GM08714 (cell line): ENCODE results near the gene KLHDC8A.
"Not testable (repeated sequence)": the region's sequence is repeated elsewhere in the genome, so short reads cannot be mapped to it uniquely, and the experiment has no call there.

Experiments used
- H3K4me3 ChIP-seq: fragments of 200-500 bp; sonication (Bioruptor generic); 2 replicates; pipeline ENCODE4 v1.5.1; 2014; ENCODE audit warnings: mild to moderate bottlenecking, low read length, inconsistent platforms
- ZNF274 ChIP-seq: IDR thresholded peaks from 2 replicates; pipeline ENCODE4 v1.6.1; 2012; ENCODE audit warnings: mild to moderate bottlenecking, low read depth, low read length

Gene KLHDC8A

DNA sequence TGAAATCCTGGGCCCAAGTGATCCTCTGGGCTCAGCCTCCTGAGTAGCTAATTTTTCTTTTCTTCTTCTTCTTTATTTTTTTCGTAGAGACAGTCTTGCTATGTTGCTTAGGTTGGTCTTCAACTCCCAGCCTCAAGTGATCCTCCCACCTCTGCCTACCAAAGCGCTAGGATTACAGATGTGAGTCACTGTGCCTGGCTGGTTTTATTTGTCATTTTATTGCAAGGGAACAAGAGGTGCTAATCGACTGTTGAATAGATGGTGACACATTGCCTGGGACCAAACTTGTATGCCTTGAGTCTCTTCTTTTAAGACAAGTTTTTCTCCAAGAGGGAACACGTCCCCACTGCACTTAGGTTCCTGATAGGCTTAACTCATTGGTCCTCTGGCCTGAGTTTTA lies 20.0 kb upstream of the KLHDC8A start:
- no peak overlapping the region for H3K4me3 ChIP-seq
- TF ChIP-seq ZNF274, result no peak

DNA sequence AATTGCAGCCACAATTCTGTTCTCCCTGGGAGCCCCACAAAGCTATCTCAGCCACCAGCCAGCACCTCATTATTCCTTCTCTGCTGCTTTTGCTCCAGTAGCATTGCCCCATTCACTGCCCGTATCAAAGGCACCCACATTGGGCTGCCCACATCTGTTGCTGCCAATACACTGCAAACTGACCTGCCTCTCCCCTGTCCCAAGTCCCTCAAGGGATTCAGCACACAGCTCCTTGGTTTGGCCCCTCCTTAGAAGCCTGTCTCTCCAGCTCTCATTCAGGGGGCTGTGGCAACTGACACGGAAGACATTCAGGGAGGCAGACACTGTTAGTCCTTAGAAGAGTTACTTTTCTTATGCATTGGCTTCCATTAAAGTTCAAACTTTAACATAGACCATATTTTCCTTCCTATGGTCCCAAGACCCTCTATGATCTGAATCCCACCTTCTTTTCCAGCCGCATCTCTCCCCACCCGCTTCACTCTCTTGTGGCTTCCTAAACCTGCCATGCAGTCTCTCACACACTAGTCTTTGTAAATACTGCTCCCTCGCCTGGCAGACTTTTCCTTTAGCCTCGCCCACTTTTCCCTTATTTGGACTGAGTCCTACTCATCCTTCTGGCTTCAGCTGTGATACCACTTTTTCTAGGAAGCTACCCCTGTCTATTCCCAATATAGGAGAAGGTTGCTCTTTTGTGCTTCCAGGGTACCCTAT lies 19.3 kb upstream of the KLHDC8A start:
- no peak for TF ChIP-seq ZNF274
- H3K4me3 ChIP-seq, result no peak overlapping the region

GRCh38 chr1:205374210-205375078 lies 17.7 kb upstream of the KLHDC8A start:
- H3K4me3 ChIP-seq, result no peak overlapping the region
- TF ChIP-seq ZNF274, result no peak

- no peak overlapping the region for H3K4me3 ChIP-seq
- TF ChIP-seq ZNF274, result no peak
These were observed 17.1 kb upstream of the KLHDC8A start for GRCh38 chr1:205373798-205374175.

DNA sequence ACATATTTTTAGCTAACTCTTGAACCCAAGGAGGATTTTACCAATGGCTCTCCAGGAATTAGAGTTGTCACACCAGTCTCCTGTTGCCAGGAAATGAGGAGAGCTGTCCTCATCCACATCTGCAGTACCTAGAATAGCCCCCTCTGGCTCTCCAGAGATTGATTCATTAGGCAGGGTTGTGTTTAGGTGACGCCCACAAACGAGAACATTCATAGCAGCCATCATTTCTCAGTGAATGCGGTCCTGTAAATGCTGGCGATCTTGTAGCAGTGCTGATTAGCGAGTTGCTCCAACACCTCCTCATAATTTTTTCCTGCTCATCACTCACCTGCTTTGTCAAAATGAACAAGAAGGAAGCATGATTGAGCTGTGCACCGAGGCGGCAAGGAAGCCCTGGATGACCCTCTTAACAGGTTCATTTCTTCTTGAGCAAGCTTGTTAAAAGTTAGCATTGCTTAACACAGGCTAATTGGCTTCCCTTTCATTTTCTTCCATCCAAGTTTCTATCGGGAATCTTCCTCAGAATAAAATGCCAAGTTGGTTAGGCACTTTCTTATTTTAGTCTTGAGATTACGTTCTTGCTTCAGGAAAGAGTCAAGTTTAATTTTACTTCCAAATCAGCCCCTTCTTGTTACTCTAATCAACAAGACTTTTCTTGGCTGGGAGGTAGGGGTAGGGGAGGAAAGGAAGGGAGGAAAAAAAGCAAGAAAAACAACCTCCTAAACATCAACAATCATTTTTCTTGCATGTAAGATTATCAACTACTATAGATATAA lies 16.5 kb upstream of the KLHDC8A start:
- no peak for TF ChIP-seq ZNF274
- no peak overlapping the region for H3K4me3 ChIP-seq

DNA sequence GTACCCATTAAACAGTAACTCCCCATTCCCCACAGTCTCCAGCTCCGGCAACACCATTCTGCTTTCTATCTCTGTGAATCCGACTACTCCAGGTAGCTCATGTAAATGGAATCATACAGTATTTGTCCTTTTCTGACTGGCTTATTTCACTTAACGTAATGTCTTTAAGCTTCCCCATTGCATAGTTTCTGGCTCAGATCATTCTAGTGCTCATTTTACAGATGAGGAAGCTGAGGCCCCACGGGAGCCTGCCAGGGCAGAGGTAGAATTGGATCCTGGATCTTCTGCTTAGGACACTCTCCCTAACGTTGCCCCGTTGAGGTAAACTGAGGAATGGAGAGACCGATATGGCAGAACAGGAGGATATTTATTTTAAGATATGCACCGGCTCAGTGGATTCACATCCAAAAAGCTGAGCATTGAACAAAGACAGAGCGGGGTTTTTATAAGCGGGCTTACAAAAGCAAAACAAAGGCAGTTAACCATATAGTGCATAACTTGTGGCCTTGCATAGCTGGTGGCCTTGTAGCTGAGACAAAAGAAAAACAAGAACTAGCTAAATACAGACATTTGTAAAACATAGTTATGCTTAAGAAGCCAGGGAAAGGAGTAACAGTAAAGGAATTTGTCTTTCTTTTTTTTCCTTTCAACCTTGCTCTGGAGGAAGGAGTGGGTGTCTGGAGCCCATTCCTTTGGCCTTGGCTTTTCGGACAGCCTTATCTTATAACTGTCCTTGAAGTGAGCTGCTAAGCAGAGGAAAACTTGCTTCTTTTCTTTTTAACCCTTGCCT lies 15.3 kb upstream of the KLHDC8A start:
- H3K4me3 ChIP-seq, result no peak overlapping the region
- no peak for TF ChIP-seq ZNF274

- TF ChIP-seq ZNF274, result no peak
- no peak overlapping the region for H3K4me3 ChIP-seq
These were observed 14.1 kb upstream of the KLHDC8A start for GRCh38 chr1:205370780-205371179.

- no peak overlapping the region for H3K4me3 ChIP-seq
- TF ChIP-seq ZNF274, result no peak
These were observed 13.0 kb upstream of the KLHDC8A start for GRCh38 chr1:205369701-205370123.

DNA sequence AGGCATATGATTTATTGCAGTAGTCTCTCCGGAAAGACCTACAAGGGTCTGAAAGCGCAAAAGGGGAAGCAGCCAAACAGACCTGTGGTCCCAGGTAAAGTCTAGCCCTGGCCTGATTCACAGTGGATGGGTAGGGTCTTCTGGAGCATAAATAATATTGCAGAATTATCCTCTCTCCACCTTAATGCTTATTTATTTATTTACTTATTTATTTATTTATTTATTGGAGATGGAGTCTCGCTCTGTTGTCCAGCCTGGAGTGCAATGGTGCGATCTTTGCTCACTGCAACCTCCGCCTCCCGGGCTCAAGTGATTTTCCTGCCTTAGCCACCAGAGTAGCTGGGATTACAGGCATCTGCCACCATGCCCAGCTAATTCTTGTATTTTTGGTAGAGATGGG lies 11.8 kb upstream of the KLHDC8A start:
- no peak overlapping the region for H3K4me3 ChIP-seq
- TF ChIP-seq ZNF274, result no peak

DNA sequence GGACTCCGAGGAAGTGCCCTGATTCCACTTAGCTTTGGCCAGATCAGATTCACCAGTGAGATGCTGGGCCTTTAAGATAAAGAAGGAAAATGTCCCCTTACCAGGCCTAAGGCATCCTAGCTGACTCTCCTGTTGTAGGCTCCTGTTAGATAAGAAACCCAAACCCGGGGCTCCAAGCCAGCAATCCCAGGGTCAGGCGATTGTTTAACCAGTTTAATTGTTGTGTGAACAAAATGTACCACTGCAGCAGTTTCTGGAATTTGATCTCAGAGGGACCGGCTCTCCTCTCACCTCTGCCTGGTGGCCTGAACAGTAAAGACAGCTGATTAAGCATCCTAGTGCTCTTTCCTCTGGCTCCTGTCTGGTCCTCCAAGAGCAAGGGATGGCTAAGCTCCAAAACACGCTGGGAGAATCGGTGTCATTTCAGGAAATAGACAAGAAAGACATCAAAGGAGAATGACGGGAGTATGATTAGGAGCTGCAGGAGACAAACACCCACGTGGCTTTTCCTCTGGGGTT lies 9.3 kb upstream of the KLHDC8A start:
- H3K4me3 ChIP-seq, result no peak overlapping the region
- no peak for TF ChIP-seq ZNF274

DNA sequence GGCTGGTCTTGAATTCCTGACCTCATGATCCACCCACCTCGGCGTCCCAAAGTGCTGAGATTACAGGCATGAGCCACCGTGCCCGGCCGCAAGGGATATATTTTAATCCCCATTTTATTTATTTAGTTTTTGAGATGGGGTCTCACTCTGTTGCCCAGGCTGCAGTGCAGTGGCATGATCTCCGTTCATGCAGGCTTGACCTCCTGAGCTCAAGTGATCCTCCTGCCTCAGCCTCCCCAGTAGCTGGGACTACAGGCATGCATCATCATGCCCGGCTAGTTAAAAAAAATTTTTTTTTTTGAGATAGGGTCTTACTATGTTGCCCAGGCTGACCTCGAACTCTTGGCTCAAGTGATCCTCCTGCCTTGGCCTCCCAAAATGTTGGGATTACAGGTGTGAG lies 8.4 kb upstream of the KLHDC8A start:
- H3K4me3 ChIP-seq, result not testable (repeated sequence)

DNA sequence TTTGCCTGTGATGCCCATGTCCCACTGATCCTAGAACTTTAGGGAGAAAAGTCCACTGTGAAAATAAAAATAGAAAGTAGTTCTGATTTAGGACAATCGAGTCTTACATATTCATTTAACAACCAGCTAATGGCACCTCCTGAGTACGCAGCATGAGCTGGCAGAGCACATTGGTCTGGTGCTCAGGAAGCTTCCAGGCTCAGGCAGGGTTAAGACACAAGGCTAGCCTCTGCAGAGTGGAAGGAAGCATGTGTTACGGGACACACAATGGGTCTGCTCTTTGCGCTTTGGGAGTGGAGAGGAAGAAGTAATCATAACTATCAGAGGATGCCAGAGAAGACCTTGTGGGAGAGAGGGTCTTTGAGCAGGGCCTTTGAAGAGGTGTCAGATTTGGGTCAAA lies 4.2 kb upstream of the KLHDC8A start:
- no peak for TF ChIP-seq ZNF274
- H3K4me3 ChIP-seq, result no peak overlapping the region

DNA sequence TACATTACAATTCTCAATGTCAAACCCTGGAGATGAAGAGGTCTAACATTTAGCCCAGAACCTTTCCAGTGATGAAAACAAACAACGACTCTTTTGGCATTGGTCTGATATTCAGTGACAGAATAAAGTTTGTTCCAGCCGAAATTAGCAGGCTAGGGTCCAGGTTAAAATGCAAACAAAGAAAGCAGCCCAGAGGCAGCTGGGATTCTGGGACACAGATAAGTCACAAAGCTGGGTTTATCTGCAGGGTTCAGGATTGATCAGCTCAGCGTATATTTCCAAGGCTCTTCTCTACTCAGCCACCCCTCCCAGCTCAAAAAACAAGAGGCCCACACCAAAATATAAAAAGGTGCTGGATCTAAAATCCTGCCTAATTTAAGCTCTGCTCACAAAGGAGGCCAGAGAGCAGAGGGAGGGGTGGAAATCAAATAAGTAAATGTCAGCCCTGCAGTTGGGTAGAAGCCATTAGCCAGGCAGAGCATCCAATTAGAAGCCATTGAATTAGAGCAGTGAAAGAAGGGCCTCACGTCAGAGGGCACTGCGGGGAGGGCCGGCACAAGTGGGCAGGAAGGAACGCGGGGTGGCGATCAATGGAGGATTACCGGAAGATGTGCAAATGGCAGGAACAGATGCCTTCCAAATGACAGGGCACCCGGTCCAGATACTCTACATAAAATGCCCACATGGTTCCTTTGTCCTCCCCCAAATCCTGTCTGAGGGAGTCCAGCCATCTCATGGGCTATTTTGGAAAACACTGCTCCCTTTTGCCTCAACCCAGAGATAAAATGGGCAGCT lies 3.2 kb upstream of the KLHDC8A start:
- TF ChIP-seq ZNF274, result no peak

More for the DNA sequence above, 3.2 kb upstream of the KLHDC8A start:
- no peak overlapping the region for H3K4me3 ChIP-seq
